ENCODE measurements around the gene PCSK6. TPM values are rescaled to one million over a fixed set of nuclear protein-coding genes. Genes with fewer than 3 reads are reported as not detected.

Gene PCSK6
- polyA plus RNA-seq, 3 donors = 0.05 to 0.10 TPM; not detected in 1

DNA sequence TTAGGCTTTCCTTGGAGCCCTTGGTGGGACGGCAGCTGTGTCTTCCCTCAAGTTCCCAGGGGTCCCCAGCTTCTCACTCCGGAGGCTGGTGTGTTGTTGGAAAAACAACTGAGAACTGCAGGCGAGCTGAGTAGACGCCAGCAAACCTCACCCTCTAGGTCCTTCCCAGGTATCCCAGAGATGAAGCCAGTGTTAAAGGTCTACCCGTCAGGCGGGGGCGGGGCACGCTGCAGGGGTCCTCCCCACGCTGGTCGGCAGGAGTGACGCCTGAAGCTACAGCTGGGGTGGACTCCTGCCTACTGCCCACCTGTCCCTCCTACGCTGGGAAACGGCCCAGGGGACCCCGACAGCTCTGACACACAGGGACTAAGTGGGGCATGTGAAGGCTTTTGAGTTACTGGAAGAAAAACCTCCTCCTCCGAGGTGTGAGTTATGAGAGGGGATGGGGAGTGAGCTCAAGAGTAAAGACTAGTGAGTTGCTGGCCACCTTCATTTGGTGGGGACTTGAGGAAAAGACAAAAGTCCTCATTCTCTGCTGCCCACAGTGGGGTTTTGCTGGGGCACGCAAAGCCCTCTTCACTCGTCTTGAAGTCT, 162.3 kb downstream of the PCSK6 start:
- peaks cover 24 to 48% (median 29%) of the 10 kb centered on the region in 3 donors for H3K27me3 Mint-ChIP-seq (ENCODE audit: low read depth in 3 of 3)
- no peaks in the 10 kb centered on the region for H3K9me3 ChIP-seq (replicated peaks in 1 of 2; ENCODE audit: control insufficient read depth in 1 of 2, insufficient read depth in 1 of 2, low read length in 2 of 2)
- peak in 1 of 3 donors; percentile 2 for DNase-seq

DNA sequence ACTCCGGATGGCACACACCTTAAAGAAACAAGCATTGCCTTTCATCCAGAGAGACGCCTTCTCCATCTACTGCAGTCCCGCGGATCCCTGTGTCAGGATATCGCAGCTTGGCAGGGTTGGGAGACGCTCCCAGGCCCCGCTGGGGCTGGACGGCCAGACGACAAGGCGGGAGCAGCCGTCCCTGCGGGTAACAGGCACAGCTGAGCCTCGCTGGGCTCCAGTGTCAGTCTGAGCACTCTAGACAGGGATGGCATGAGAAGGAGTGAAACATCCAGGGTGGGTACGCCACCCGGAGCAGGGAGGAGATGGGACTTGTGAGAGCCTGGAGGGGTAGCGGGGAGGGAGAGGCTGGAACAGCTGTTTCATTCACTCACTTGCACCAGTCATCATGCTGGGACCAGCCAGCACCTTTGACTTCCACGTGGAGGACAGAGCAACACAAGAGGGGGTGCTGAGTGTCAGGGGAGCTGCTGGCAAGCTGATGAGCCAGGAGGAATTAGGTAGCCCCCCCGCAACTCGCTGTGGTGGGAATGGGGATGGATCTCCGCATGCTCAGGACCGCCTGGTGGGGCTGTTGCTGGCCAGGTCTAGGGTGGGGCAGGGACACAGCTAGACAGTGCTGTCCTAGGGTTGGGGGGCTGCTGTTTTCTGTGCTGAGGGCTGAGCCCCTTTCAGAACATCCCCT, 162.9 kb downstream of the PCSK6 start:
- peak in 1 of 3 donors; percentile 2 for DNase-seq

More for the DNA sequence above, 162.3 kb downstream of the PCSK6 start:
- Histone ChIP-seq H3K27ac (ENCODE audit: low read depth in 1 of 2, low read length in 2 of 2) (no peak overlapping the region), H3K36me3 (replicated peaks in 1 of 2; ENCODE audit: control insufficient read depth in 1 of 2, insufficient read depth in 2 of 2, low read length in 2 of 2) (no peaks in the 10 kb centered on the region), H4K20me1 (ENCODE audit: insufficient read depth, low read length) (no peaks in the 10 kb centered on the region), H3K4me1 (ENCODE audit: control insufficient read depth in 1 of 2, insufficient read depth in 2 of 2, low read length in 2 of 2) (no peaks in the 10 kb centered on the region), H3K9ac (ENCODE audit: insufficient read depth, low read length, poor library complexity, severe bottlenecking) (no peak overlapping the region), H3K79me2 (ENCODE audit: insufficient read depth, low read length) (no peaks in the 10 kb centered on the region), H3K27me3 (ENCODE audit: control insufficient read depth in 2 of 2, insufficient read depth in 2 of 2, low read length in 2 of 2) (peaks cover 0 to 4% of the 10 kb centered on the region in 2 donors), H3K4me2 (replicated peaks; ENCODE audit: extremely low read depth, low read length, poor library complexity, severe bottlenecking) (no peak overlapping the region), H3K4me3 (replicated peaks in 1 of 3; ENCODE audit: low read depth in 2 of 3, low read length in 3 of 3) (no peak overlapping the region), H2AFZ (ENCODE audit: insufficient read depth, low read depth, low read length, poor library complexity, severe bottlenecking) (no peak overlapping the region)
- intact Hi-C loops (cut with micrococcal nuclease) = no loop called here
- H3K4me3 Mint-ChIP-seq = no peak overlapping the region
- 72% methylated on average over 7 of the region's 17 CpGs for WGBS (ENCODE audit: insufficient coverage)
- H3K27ac Mint-ChIP-seq = no peak overlapping the region
- peaks cover 0 to 5% (median 2%) of the 10 kb centered on the region in 7 donors for H3K9me3 Mint-ChIP-seq
- H3K4me1 Mint-ChIP-seq = no peaks in the 10 kb centered on the region
- H3K36me3 Mint-ChIP-seq = no peaks in the 10 kb centered on the region
- TF ChIP-seq CTCF (IDR thresholded peaks at IDR 0.05) = no peak

More for the DNA sequence above, 162.9 kb downstream of the PCSK6 start:
- H4K20me1 ChIP-seq (ENCODE audit: insufficient read depth, low read length) = no peaks in the 10 kb centered on the region
- Mint-ChIP-seq H3K9me3 (peaks cover 0 to 5% (median 0%) of the 10 kb centered on the region in 7 donors), H3K27me3 (ENCODE audit: low read depth in 3 of 3) (peaks cover 25 to 51% (median 26%) of the 10 kb centered on the region in 3 donors), H3K4me3 (no peak overlapping the region), H3K36me3 (no peaks in the 10 kb centered on the region), H3K27ac (peak overlapping the region in 1 of 7 donors; percentile 57), H3K4me1 (peaks cover under 1% of the 10 kb centered on the region)
- 81% methylated on average over 17 of the region's 21 CpGs for WGBS (ENCODE audit: insufficient coverage)
- no peaks in the 10 kb centered on the region for H3K9me3 ChIP-seq (replicated peaks in 1 of 2; ENCODE audit: control insufficient read depth in 1 of 2, insufficient read depth in 1 of 2, low read length in 2 of 2)
- no peak overlapping the region for H2AFZ ChIP-seq (ENCODE audit: insufficient read depth, low read depth, low read length, poor library complexity, severe bottlenecking)
- H3K27ac ChIP-seq (ENCODE audit: low read depth in 1 of 2, low read length in 2 of 2) = no peak overlapping the region
- peaks cover 0 to 4% of the 10 kb centered on the region in 2 donors for H3K27me3 ChIP-seq (ENCODE audit: control insufficient read depth in 2 of 2, insufficient read depth in 2 of 2, low read length in 2 of 2)
- H3K79me2 ChIP-seq (ENCODE audit: insufficient read depth, low read length) = no peaks in the 10 kb centered on the region
- TF ChIP-seq CTCF (IDR thresholded peaks at IDR 0.05) = no peak
- intact Hi-C loops (cut with micrococcal nuclease) = no loop called here
- no peak overlapping the region for H3K4me3 ChIP-seq (replicated peaks in 1 of 3; ENCODE audit: low read depth in 2 of 3, low read length in 3 of 3)
- no peaks in the 10 kb centered on the region for H3K36me3 ChIP-seq (replicated peaks in 1 of 2; ENCODE audit: control insufficient read depth in 1 of 2, insufficient read depth in 2 of 2, low read length in 2 of 2)
- H3K4me1 ChIP-seq (ENCODE audit: control insufficient read depth in 1 of 2, insufficient read depth in 2 of 2, low read length in 2 of 2) = no peaks in the 10 kb centered on the region
- no peak overlapping the region for H3K4me2 ChIP-seq (replicated peaks; ENCODE audit: extremely low read depth, low read length, poor library complexity, severe bottlenecking)
- H3K9ac ChIP-seq (ENCODE audit: insufficient read depth, low read length, poor library complexity, severe bottlenecking) = no peak overlapping the region

Measured in CD14-positive monocyte (primary cell).